GDM1 (cell line): Measurements from ENCODE around the gene TMEM200C.
A peak's percentile ranks its signal among the peaks of the same experiment; 100 is the strongest.
"Not testable (repeated sequence)": the region's sequence is repeated elsewhere in the genome, so short reads cannot be mapped to it uniquely, and the experiment has no call there.

ENCODE experiments used
- DNase-seq: peaks from one replicate; lab custom pipeline; 2025; lab: John Stamatoyannopoulos, UW

TMEM200C gene

DNA sequence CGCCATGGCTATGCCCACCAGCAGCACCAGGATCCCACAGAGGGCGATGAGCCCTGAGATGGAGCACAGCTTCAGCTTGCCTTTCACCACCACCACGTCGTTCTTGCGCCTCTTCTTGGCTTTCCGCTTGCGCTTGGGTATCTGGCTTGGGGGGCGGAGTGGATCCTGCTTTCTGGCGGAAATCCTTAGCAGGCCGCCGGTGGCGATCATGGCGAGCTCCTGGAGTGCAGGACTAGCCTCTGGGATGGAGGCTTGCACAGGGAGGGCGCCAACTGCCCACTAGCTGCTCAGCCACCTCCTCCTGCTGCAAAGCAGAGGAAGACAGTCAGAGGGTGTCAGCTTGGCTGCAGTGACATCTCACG lies 3.5 kb downstream of the TMEM200C start:
- no peak for DNase-seq

DNA sequence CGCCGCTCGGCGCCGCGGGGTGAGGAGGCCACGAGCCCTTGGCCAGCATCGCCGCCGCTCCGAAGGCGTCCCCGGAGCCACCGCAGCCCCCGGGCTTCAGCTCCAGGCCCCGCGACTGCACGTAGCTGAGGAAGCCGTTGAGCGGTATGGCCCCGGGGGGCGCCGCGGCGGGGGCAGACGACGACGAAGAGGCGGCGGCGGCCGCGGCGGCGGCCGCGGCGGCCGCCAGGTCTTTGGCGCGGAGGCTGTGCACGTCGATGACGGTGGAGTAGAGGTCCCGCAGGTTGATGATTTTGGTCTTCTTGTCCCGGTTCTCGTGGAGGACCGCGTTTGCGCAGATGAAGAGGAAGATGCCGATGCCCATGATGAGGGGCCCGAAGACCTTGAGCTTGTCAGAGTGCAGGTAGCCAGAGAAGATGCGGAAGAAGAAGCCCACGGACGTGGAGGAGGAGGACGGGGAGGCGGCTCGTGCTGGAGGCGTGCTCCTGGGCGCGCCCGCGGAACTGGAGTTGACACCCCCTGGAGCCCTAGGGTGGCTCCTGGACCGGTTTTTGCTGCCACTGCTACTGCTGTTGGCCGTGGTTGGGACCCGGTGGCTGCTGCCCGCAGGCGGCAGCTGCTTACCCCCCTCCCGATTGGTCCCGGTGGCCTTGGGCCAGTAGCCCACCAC lies 4.0 kb downstream of the TMEM200C start:
- no peak for DNase-seq

- DNase-seq = no peak
Measured at GRCh38 chr18:5890331-5891183, 4.8 kb downstream of the TMEM200C start.

DNA sequence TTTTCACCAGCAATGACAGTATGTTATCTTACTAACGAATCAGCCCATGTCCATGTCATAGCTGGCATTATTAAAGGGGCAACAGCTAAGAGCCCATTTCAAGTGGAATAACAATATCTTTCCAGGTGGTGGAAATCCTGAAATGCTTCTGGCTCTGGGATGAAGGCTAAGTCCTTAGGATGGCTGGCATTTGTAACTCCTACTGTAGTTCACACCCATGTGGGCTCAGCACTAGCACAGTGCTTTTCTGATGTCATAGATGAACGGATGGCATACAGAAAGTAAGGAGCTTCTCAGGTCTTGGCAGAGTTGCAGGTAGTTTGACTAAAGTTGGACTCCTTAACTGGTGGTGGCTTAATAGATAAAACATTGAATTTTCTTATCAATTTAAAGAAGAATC lies 10.0 kb downstream of the TMEM200C start:
- no peak for DNase-seq

GRCh38 chr18:5884375-5884774 lies 10.9 kb downstream of the TMEM200C start:
- no peak for DNase-seq

DNA sequence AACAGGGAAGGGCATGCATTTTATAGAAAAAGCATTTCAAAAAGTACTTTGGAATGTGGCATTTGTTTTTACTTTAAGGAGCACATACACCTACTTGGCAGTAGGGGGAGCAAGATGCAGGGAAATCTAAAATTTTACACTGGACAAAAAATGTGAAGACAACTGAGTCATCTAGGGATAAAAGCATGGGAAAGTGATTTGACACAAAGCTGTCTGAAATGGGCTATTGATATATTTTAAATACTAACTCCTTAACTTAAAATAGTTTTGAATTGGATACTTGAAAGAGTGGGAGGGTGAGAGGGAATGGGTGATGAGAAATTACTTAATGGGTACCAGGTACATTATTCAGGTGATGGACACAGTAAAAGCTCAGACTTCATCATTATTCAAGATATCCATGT lies 15.8 kb downstream of the TMEM200C start:
- no peak for DNase-seq

DNA sequence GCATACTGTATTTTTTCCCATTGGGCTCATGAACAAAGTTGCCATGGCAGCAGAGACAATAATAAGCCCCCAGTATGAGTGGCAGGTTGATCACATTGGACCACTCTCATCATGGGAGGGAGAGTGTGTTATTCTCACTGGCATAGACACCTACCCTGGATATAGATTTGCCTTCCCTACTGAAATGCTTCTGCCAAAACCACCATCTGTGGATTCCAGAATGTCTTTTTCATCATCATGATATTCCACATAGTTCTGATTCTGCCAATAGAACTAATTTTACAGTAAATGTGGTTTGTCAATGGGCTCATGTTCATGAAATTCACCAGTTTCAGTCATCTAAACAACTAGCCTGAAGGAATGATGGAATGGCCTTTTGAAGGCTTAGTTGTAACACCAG lies 18.4 kb downstream of the TMEM200C start:
- no peak for DNase-seq

DNA sequence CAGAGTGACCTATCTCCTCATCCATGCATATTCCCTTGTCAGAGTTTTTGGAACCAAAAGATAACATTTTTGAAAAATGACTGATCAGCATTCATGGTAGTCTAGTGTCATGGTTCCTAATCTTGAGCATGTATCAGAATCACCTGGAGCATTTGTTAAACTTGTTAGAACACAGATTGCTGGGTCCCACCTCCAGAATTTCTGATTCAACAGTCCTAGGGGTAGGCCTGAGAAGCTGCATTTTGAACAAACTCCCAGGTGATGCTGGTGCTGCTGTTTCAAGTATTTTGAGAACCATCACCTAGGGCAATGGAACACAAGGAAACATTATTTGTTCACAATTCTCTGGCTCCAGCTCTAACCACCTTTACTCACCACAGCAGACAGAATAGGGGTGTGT lies 21.0 kb downstream of the TMEM200C start:
- DNase-seq = no peak

- DNase-seq = no peak
Measured at GRCh38 chr18:5872886-5873285, 22.4 kb downstream of the TMEM200C start.

DNA sequence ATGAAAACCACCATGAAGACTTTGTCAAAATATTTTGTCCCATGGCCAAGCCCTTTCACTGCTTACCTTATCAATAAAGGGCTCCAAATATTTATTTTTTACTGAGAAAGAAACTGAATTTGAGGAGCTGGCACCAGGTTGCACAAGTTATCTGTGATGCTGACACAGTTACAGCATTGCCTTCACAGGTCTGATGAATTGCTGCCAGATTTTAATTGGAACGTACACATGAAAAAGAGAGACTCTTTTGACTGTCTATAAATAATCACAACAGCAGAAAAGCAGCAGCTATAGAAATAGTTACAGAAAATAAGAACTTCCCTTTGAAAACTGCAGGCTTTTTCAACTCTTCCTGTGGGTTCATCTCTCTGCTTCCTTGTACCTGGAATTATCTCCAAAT lies 23.9 kb downstream of the TMEM200C start:
- no peak for DNase-seq

DNA sequence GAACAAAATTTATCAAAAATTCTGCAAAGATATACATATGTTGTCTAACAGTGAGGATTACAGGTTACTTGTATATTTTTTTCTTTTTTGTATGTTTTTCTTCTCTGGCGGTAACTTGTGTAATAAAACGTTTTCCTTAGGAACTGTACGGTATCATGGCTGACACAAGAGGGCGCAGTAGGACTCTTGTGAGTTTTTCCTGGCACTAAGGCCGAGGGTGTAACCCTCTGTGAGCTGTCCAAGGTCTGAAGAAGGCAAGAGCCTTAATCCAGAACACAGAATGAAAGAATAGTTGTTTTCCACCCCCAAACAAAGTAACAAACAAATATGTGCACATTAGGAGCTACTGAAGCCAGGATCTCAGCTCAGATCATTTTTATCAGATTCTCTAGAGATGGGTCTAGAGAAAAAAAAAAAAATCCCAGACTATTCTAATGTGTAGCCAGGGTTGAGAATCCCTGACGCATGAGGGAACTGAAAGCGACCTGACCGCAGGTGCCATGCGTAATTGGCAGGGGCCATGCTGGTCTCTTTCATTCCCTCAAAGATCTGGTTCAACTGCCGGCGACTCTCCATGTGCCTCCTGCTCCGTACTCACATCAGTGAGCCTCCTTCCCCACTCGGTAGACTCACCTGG lies 27.0 kb downstream of the TMEM200C start:
- peak; percentile 34 for DNase-seq

GRCh38 chr18:5865521-5865920 lies 29.8 kb downstream of the TMEM200C start:
- DNase-seq = no peak

- DNase-seq = not testable (repeated sequence)
Measured at GRCh38 chr18:5862127-5862526, 33.2 kb downstream of the TMEM200C start.

DNA sequence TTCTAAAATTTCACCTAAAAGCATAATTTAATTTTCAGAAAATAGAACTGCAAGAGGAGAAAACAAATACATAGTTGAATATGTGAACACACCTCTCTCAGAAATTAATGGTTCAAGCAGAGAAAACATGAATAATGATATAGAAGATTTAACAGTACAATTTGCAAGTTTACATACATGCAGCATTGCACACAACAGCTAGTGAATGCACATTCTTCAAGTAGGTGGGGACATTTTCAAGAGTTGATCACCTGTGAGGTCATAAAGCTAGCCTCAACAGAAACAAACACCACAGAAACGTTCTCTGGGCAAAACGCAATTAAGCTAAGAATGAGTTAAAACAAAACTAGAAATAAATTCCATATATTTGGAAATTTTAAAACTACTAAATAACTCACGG lies 38.1 kb downstream of the TMEM200C start:
- no peak for DNase-seq

DNA sequence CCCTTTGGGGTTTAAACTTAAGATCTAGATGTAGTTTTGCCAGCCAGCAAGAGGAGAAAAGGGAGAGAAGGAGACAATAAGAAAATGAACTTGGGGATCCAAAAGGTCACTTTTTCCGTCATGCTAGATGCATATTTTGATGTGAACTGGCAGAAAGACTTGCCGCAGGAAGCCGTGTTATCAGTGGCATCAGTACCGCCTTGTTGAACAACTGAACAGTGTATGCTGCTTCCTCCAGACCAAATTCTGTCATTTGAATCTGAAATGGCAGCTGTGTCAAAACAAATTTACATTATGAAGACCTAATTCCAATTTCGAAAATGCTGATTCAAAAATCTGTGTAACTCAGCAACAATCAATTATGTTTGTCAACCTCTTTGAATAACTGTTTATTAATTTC lies 42.1 kb downstream of the TMEM200C start:
- no peak for DNase-seq

DNA sequence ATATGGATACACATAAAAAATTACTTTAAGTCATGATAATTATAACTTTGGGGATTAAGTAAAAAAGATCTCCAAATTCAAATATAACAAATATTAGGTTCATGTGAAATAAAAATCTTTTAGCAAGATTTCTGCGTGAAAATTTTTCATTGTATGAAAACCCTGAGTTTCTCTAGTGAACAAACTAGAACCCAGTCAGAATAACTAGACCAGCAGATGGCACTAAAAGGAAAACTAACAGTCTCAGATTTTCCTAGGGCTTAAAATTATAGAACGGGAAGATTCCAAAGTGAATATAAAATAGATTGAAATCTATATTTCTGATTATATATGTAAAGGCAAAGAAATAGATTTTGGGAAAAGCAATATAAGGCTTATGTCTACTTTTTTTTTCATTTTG lies 43.3 kb downstream of the TMEM200C start:
- DNase-seq = no peak

GRCh38 chr18:5842653-5843052 lies 52.7 kb downstream of the TMEM200C start:
- DNase-seq = no peak

DNA sequence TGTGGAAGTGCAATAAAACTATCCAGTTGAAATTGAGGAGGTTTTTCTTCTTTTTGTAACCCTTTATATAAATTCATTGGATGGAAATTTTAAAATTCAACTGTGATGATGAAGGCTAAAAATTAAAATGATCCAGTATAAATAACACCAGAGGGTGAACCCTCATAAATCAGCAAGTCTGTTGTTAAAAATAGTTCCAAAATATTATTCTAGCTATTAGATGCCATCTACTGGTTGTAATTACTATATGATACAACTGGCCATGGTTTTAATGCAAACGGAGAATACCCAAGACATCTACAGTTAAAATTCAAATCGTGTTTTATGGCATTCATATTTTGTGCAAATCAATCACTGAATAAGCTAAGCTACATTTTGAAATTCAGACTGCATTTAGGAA lies 53.8 kb downstream of the TMEM200C start:
- no peak for DNase-seq

GRCh38 chr18:5840547-5840946 lies 54.8 kb downstream of the TMEM200C start:
- DNase-seq = no peak

DNA sequence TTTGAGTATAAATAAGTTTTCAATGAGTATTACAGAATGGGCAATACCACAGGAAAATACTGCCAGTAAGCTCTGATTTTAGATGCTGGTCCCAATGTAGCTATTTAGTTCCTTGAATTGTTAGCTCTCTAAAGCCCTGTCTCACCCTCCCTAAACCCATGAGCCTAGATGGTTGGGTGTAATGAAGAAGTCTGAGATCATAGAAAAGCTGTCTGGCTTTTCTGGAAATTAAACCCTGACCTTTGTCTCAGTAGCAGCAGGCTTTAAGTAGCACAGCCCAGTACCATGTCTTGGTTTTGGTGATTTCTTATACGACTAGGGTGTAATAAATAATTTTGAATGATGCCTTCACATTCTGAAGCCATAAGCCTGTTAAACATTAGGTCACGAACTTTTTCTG lies 55.3 kb downstream of the TMEM200C start:
- DNase-seq = no peak

GRCh38 chr18:5839102-5839501 lies 56.2 kb downstream of the TMEM200C start:
- no peak for DNase-seq
